HG03097 (cell line): ENCODE data around the gene CCNO.

ENCODE experiments used
- ATAC-seq: cut with Tn5 transposase; IDR thresholded peaks from one replicate; pipeline ENCODE4 v1.9.1; 2021; ENCODE audit not compliant: unreplicated experiment, low FRiP score

Gene CCNO, protein sequence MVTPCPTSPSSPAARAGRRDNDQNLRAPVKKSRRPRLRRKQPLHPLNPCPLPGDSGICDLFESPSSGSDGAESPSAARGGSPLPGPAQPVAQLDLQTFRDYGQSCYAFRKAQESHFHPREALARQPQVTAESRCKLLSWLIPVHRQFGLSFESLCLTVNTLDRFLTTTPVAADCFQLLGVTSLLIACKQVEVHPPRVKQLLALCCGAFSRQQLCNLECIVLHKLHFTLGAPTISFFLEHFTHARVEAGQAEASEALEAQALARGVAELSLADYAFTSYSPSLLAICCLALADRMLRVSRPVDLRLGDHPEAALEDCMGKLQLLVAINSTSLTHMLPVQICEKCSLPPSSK

DNA sequence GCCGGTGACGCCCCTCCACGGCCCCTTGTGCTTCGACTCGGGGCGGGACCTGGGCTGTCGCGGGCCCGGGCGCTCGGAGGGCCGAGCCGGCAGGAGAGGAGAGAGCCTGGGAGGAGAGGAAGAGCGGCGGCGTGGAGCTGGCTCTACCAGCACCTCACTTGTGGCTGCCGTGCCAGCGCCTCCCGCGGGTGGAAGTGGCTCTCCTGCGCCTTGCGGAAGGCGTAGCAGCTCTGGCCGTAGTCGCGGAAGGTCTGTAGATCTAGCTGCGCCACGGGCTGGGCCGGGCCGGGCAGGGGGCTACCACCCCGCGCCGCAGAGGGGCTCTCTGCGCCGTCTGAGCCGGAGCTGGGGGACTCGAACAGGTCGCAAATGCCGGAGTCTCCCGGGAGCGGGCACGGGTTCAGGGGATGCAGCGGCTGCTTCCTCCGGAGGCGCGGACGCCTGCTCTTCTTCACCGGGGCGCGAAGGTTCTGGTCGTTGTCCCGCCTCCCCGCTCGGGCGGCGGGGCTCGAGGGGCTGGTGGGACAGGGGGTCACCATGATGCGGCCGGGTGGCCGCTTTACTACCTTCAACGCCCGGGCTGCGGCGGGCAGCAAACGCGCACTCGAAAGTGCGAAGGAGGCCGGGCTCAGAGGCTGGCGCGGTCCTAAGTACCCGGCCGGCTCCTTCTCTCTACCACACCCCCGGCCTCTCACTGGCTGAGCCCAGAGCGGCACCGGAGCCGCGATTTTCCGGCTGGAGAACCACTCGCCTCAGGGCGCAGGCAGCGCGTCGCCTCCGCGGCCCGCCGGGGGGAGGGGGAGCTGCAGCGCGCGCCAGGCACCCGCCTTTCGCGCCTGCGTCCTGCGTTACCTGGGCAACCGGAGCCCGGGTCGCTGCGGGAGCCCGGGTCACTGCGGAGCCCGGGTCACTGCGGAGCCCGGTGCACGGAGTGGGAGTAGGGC is at the start of gene CCNO:
Gene CCNO (minus strand): TSS at position 624 of the 944 bp plus-strand sequence. CDS start 85 bp downstream, at position 539.
- ATAC-seq, result no peak

DNA sequence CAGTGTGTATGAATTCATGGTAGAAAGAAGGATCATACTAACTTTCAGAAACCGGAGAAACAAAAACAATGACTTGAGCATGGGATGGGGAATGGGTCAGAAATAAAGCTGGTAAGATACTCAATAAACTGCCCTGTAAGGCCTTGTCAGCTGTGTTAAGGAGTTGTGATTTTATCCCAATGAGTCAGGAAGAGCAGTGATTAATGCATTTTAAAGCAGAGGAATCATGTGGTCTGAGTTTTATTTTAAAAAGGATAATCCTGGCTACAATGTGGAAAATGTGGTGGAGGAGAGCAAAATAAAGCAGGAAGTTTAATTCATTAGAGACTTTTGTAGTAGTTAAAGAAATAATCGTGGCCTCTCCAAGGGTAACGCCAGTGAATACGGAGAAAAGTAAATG is 45.4 kb upstream of the CCNO start:
- no peak for ATAC-seq

DNA sequence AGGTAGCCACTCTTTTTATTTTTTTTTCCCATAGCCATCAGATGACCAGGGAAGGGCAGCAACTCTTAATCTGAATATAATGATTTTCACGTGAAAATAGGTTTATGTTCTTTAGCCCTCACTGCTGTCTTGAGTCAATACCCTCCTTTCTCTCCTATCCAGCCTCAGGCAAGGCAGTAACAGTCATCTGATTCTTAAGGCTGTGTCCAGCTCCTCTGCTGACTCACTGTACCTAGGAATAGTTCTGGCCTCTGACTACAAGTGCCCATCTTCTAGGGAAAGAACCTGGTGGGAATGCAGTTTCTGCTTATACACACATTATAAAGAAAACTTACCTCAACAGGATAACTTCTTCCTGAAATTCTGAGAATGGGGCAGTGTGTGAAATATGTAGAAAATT is 43.4 kb upstream of the CCNO start:
- ATAC-seq, result no peak

DNA sequence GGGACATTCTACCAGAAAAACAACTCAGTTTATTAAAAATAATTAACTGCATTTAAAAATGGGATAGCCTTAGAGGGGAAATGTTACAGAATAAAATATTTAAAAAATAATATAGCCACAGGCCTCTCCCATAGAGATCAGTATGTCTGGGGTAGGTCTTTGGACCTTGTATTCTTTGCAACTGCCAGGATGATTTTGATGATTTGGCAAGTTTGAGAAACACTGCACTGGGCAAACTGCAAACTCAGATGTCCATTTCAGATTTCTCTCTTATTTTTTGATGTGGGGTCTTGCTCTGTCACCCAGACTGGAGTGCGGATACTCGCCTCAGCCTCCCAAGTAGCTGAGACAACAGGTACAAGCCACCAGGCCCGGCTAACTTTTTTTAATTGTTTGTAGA is 24.9 kb upstream of the CCNO start:
- ATAC-seq, result no peak

DNA sequence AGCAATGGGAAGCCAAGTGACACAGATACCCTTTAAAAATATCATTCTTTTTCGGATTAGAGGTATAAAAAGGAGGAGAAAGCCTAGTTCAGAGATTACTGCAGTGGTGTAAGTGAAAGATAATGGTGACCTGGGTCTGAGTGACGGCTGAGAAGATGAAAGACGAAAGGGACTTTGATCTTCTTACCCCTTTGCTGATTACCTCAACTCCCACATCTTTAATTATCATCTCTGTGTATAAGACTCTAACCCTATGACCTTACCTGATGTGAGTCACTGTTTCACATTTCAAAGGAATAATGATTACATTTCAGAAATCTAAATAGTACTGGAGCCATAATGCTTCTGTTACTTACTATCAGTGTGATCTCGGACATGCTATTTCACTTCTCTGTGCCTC is 21.4 kb upstream of the CCNO start:
- no peak for ATAC-seq

DNA sequence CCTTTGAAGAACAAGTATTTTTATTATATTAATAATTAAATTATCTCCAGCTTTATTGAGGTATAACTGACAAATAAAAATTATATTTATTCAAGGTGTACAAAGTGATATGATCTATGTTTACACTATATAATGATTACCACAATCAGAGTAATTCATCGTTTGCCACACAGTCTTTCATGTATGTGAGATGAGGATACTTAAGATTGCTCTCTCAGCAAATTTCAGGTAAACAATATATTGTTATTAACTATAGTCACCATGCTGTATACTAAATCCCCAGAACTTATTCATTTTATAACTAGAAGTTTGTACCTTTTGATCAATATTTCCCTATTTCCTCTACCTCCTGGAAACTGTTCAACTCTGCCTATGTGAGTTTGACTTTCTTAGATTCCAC is 16.7 kb upstream of the CCNO start:
- ATAC-seq, result no peak

DNA sequence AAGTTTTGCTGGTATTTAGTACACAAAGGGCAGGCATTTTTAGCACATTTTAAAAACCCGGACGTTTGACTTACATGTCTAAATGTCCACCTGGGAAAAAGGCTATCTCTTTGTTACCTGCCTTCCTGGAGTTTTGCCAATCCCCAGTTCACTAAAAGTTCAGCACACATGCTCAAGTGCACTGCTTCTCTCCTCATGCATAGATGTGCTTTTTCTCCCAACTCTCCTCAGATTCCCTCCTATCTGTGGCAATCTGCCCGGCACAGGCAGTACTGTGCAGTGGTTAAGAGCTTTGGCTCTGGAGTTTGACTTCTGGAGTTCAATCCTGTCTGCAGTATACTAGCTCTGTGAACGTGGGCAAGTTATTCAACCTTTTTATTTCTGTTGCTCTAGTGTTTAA is 8.3 kb upstream of the CCNO start:
- ATAC-seq, result no peak

DNA sequence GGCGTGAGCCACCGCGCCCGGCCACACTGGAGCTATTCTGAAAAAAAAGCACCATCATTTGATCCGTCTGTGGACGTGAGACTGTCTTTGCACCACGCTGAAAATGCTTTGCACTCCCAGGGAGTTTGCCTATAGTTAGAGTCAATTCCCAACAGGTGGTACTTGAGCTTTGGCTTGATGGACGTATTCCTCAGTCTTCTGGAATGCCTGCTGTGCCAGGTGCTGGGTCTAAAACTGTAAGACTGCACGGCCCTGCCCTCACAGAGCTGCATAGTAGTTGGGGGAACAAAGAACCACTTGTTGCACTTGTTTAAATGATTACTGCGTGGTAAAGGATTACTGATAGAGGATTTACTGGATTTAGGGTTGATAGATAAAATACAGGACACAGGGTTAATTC is 3.4 kb upstream of the CCNO start:
- no peak for ATAC-seq

DNA sequence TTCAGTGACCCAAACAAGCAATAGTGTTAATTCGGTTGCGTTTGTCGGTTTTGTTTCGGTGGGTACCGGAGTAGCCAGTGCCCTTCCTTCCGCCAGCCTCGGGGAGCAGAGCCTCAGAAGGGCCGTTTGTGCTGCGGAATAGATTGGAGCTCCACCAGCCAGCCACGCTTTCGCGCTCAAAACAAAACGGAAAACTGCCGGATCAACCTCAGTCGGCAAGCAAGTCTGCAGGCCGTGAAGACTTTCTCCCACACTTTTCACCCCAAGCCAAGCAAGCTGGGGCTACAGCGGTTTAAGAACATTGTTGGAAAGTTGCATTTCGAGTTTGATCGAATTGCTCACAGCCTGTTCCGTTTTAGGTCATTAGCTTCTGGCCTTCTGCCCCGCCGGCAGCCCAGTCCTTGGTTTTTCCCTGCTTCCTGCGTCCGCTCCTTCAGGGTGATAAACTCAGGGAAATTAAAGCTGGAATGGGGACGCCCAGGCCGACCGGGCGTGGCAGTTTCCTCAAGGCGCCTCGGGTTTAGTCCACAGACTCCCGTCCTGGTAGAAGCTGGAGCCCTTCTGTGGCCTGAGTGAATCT is 803 bp upstream of the CCNO start:
- ATAC-seq, result no peak

DNA sequence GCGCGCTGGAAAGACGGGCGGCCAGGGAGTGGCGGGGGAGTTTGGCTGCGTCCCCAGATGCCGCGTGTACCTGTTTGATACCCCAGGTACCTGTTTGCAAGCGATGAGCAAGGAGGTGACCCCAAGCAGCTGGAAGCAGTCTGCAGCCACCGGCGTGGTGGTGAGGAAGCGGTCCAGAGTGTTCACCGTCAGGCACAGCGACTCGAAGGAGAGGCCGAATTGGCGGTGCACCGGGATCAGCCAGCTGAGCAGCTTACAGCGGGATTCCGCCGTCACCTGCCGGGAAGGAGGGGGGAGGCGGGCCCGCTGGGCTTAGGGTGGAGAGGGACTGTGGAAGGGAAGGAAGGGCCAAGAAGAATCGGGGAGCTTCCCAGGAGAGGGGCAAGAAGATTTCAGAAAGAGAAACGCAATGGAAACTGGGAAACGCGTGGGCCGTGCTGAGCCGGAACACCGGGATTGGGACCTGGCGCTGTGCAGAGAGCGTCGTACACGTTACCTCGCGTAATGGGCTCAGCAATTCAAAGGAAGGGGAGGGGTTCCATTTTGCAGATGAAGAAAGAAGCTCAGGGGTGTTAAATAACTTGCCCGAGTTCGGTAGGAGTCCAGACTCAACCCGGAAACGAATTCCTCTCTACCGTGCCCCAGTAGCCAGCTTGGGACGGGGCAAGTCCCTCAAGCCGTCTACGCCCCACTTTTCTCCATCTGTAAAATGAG is 980 bp downstream of the CCNO start:
- ATAC-seq, result no peak

DNA sequence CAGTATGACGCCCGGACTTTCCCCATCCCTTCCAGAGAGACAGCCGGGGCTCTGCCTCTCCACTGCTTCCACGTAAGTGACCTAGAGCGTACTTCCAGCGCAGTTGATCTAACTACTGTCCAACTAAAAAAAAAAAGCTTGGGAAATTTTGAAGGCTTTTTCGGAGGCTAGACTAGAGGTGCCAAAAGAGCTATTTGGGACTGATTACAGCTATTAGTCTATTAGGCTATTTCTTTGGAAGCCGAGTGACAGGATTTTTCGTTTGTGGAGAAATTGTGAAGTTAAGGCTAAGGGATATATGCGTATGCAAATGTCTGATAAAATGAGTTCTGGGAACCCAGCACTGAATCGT is 1.5 kb downstream of the CCNO start:
- ATAC-seq, result no peak

DNA sequence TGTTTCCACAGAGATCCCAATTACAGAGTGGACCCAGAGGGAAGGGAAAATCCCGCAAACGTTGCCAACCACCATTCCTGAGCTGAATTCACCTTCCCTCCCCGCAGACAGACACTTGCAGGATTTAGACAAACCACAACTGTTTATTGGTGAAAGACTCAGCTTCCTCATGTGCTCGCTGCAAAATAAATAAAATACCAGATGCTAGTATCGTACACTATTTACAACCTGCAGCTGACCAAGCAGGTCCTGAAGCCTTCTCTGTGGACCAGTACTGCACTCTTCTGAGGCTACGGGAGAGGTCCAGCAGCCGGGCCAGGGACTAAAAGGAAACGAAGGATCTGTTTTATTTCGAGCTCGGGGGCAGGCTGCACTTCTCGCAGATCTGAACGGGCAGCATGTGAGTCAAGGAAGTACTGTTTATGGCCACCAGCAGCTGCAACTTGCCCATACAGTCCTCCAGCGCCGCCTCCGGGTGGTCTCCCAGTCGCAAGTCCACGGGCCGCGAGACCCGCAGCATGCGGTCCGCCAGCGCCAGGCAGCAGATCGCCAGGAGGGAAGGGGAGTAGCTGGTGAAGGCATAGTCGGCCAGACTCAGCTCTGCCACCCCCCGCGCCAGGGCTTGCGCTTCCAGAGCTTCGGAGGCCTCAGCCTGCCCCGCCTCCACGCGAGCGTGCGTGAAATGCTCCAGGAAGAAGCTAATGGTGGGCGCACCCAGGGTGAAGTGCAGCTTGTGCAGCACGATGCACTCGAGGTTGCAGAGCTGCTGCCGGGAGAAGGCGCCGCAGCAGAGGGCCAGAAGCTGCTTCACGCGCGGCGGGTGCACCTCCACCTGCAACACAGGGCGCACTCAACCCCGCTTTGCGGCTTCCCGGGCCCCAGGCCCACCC is 2.1 kb downstream of the CCNO start:
- ATAC-seq, result no peak

DNA sequence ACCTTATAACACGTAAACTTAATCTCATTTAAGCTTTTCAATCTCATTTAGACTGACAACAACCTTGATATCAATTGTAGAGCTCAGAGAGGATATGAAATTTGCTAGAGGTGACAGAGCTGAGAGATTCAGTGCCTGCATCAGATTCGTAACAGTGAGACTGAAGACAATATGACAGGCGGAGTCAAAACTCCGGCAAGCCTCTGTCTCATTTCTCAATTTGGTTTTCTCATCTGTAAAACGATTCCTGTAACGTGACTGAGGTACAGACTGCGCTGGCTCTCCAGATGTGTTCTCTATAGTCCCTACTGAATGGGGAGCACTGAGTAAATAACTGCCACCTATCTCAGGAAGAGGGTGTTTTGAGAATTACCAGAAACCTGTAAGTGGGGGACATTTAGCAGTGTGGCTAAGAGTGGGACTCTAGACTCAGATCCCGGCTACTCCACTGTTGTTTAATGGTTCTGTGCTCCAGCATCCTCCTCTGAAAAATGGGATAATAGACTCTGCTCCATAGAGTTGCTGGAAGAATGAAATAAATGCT is 3.2 kb downstream of the CCNO start:
- ATAC-seq, result no peak

DNA sequence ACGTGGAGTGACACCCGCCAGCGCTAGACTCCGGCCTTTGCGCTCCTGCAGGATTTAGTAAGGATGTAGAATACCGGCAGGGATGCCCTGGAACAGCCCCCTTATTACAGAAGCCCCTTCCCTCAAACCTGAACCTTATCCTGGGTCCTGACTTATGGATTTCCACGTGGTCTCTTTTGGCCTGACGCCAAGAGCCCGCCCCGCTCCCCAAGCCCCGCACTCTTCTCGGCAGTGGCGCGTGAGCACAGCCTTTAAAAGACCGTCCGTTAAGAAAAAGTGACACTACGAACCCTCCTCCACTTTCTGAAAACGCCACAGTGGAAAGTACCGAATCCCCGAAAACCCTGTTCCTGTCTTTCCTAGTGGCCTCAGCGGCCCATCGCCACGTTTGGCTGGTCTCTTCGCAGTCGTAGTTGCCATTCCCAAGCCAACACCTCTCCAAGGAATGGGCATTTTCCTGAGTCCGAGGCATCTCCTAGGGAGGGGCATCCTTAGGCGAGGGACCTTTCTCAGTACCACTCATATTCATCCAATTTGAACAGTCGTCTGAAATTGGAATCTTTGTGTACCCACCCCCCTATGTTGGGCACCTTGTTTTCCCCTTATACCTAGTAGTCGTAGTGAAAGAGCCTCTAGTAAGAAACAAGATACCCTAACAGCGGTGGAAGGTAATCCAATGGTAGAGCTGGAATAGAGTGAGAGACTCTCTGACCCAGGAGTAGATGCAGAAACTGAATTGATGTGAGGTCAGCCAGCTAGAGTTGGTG is 5.6 kb downstream of the CCNO start:
- ATAC-seq, result no peak

DNA sequence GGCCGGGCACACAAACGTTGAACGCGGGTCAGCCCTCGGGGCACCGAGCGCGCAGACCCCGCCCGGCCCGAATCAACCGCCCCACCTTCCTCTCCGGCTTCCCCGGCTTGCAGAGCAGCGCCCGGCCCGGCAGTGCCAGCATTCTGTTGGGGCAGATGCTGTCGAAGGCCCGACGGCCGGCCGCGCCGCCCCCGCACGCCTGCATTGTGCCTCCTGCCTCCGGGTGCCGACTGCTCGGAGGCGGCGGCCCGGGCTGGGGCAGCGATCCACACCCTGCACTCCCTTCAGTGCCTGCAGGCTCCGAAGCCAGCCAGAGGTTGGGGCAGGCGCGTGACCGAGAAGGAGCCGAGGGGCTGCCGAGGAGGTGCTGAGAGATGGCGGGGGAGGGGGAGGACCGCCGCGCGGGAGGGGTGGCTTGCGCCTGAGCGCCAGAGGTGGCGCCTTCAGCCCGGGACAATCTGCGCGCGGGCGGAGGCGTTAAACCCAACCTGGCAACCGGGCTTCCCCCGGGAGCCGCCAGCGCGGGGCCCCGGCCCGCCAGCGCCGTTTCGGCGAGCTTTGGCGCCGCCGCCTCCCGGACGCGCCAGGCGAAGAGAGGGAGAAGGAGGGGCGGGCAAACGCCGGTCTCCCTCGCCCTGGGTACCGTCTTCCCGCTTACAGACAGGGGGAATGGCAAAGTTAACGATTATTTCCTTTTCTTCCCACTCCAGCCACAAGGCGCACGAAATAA is 6.3 kb downstream of the CCNO start, which contains the start of gene MCIDAS:
Gene MCIDAS (minus strand): TSS at position 382 of the 730 bp plus-strand sequence. CDS start 177 bp downstream, at position 205.
- no peak for ATAC-seq

DNA sequence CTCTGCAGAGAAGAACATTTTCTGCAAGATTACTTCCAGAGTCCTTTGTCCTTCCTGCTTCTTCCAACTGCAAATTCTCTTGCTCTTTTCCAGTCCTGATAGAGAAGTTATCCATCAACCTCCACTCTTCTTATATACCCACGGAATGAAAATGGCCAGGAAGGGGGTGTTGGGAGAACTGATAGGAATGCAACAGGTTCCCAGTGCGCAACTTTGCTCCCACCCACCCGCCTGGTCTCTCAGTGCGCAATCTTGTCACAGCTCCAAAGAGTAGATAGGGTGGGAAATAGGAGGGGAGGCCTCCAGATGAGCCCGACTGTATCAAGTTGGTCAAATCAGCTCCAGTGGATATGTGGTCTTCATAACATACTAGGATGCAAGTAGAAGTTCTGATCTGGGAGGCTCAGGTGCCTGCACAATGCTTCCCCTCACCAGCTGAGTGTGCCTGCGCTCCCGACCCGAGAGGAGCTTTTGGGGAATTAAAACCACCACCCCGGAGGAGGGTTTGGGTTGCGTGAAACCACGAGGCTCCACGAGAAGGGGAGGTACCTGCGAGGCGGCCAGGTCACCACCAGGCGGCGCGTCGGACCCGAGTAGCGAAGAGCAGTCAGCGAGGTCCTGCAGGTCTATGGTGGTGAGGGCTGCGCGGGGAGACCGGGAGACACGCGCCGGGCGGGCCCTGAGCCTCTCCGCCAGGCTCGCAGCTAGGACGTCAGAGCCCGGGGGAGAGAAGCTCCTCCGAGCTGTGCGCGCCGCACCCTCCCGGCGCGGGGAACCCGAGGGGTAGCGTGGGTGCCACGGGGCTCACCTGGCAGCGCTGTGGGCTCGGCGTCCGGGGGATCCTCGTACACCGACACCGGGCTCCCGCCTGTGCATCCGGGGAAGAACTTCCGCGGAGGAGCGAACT is 7.1 kb downstream of the CCNO start:
- ATAC-seq, result no peak

DNA sequence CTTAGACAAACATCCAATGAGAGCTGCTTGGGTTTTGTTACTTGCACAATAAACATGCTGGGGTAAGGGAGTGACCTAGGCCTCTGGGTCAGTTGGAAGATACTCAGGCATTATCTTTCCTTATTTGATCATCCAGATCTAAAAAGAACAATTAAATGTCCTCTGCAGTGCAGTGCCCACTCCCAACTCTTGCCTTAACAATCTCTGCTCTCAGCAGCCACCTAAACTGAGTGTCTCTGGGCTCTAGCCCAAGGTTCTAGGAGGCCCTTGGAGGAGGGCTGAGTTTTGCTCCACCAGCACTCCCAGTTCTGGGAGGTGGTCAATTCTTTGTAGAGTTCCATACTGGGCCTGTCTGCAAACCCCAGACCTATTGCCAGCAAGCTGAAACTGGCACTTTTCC is 8.1 kb downstream of the CCNO start:
- ATAC-seq, result no peak
